Measurements from ENCODE around the gene TMEM176A. TPM values are rescaled to one million over a fixed set of nuclear protein-coding genes. Genes with fewer than 3 reads are reported as not detected.

The TMEM176A gene
- polyA plus RNA-seq, 1 donor (not counting 4 experiments of a cell fraction or from before 2014, with no cell fraction given): not detected

GRCh38 chr7:150846291-150847115 lies 45.9 kb downstream of the TMEM176A start:
- Histone ChIP-seq H3K9me1 (ENCODE audit: control insufficient read depth, extremely low read depth, insufficient read depth, low read length) (no peaks in the 10 kb centered on the region), H3K4me1 (ENCODE audit: control insufficient read depth, extremely low read depth, insufficient read depth, low read length) (no peaks in the 10 kb centered on the region), H4K20me1 (ENCODE audit: control insufficient read depth, extremely low read depth, insufficient read depth, low read length) (no peaks in the 10 kb centered on the region), H3K9ac (ENCODE audit: control insufficient read depth, extremely low read depth, insufficient read depth, low read length) (no peak overlapping the region), H3K27ac (ENCODE audit: control insufficient read depth, insufficient read depth, low read length) (no peak overlapping the region), H3K4me3 (ENCODE audit: control insufficient read depth in 2 of 3, extremely low read depth in 1 of 3, insufficient read depth in 2 of 3, low read depth in 1 of 3, low read length in 3 of 3) (no peak overlapping the region), H3K9me3 (ENCODE audit: control insufficient read depth, low read depth, low read length) (no peaks in the 10 kb centered on the region), H3K36me3 (ENCODE audit: control insufficient read depth in 2 of 2, extremely low read depth in 1 of 2, insufficient read depth in 2 of 2, low read length in 2 of 2) (no peaks in the 10 kb centered on the region), H2AFZ (ENCODE audit: control insufficient read depth, low read length) (no peak overlapping the region), H3K79me2 (ENCODE audit: control insufficient read depth, insufficient read depth, low read length) (no peaks in the 10 kb centered on the region), H3K4me2 (ENCODE audit: control insufficient read depth, extremely low read depth, insufficient read depth, low read depth, low read length) (no peak overlapping the region), H3K27me3 (ENCODE audit: control insufficient read depth, extremely low read depth, insufficient read depth, low read length) (no peaks in the 10 kb centered on the region)
- TF ChIP-seq CTCF (optimal IDR thresholded peaks at IDR 0.05 in 1 of 3, IDR thresholded peaks at IDR 0.05 in 1 of 3, conservative IDR thresholded peaks at IDR 0.05 in 1 of 3; ENCODE audit: extremely low read depth in 1 of 3, insufficient read depth in 2 of 3, low read length in 3 of 3): no peak
- no peak for TF ChIP-seq EZH2 (IDR thresholded peaks at IDR 0.05; ENCODE audit: low read length)
- no peak for DNase-seq (ENCODE audit: low read depth, low spot score)
- dilution Hi-C loops (cut with MboI; ENCODE audit: extremely low pct_ligation_motif_present, low sequenced_read_pairs): no loop called here
- no peak for FAIRE-seq

- H3K27ac ChIP-seq (ENCODE audit: control insufficient read depth, insufficient read depth, low read length): no peak overlapping the region
- TF ChIP-seq CTCF (optimal IDR thresholded peaks at IDR 0.05 in 1 of 3, IDR thresholded peaks at IDR 0.05 in 1 of 3, conservative IDR thresholded peaks at IDR 0.05 in 1 of 3; ENCODE audit: extremely low read depth in 1 of 3, insufficient read depth in 2 of 3, low read length in 3 of 3) (no peak), EZH2 (IDR thresholded peaks at IDR 0.05; ENCODE audit: low read length) (no peak)
- no peaks in the 10 kb centered on the region for H4K20me1 ChIP-seq (ENCODE audit: control insufficient read depth, extremely low read depth, insufficient read depth, low read length)
- H3K9ac ChIP-seq (ENCODE audit: control insufficient read depth, extremely low read depth, insufficient read depth, low read length): no peak overlapping the region
- no peak for FAIRE-seq
- H3K36me3 ChIP-seq (ENCODE audit: control insufficient read depth in 2 of 2, extremely low read depth in 1 of 2, insufficient read depth in 2 of 2, low read length in 2 of 2): no peaks in the 10 kb centered on the region
- no peak overlapping the region for H3K4me3 ChIP-seq (ENCODE audit: control insufficient read depth in 2 of 3, extremely low read depth in 1 of 3, insufficient read depth in 2 of 3, low read depth in 1 of 3, low read length in 3 of 3)
- no peak overlapping the region for H2AFZ ChIP-seq (ENCODE audit: control insufficient read depth, low read length)
- H3K9me3 ChIP-seq (ENCODE audit: control insufficient read depth, low read depth, low read length): no peaks in the 10 kb centered on the region
- no peaks in the 10 kb centered on the region for H3K9me1 ChIP-seq (ENCODE audit: control insufficient read depth, extremely low read depth, insufficient read depth, low read length)
- H3K4me1 ChIP-seq (ENCODE audit: control insufficient read depth, extremely low read depth, insufficient read depth, low read length): no peaks in the 10 kb centered on the region
- H3K4me2 ChIP-seq (ENCODE audit: control insufficient read depth, extremely low read depth, insufficient read depth, low read depth, low read length): no peak overlapping the region
- dilution Hi-C loops (cut with MboI; ENCODE audit: extremely low pct_ligation_motif_present, low sequenced_read_pairs): no loop called here
- no peak for DNase-seq (ENCODE audit: low read depth, low spot score)
- peaks cover 5% of the 10 kb centered on the region for H3K27me3 ChIP-seq (ENCODE audit: control insufficient read depth, extremely low read depth, insufficient read depth, low read length)
- H3K79me2 ChIP-seq (ENCODE audit: control insufficient read depth, insufficient read depth, low read length): no peaks in the 10 kb centered on the region
These were observed 47.0 kb downstream of the TMEM176A start for GRCh38 chr7:150847536-150847935.

All from keratinocyte (primary cell).